Thoracic aorta (tissue), 2 donors: ENCODE results near the gene CMTM3. TPM values are rescaled to one million over a fixed set of nuclear protein-coding genes. Genes with fewer than 3 reads are reported as not detected.
A peak's percentile ranks its signal among the peaks of the same experiment; 100 is the strongest.

Experiments used
- ATAC-seq: fragments of 150-250 bp; one replicate; pipeline ENCODE4 v1.8.0; 2017; ENCODE audit warnings: low read depth; ENCODE audit not compliant: insufficient number of reproducible peaks, low FRiP score
- DNase-seq: peaks from one replicate; pipeline ENCODE4 v3.0.0-alpha.2; 2020; ENCODE audit warnings: low spot score
- H3K27ac ChIP-seq, 2 donors: fragments of 200-600 bp; sonication (generic); 1 replicate in 1 of 2; 2 replicates in 1 of 2; pipeline ENCODE4 v1.5.1; 2016; ENCODE audit warnings: mild to moderate bottlenecking in 2 of 2, moderate library complexity in 2 of 2
- H3K27me3 ChIP-seq: fragments of 200-600 bp; sonication (generic); replicated peaks from 2 replicates; pipeline ENCODE4 v1.6.0; 2016; ENCODE audit warnings: mild to moderate bottlenecking; ENCODE audit not compliant: insufficient read depth
- H3K36me3 ChIP-seq: fragments of 200-600 bp; sonication (generic); one replicate; pipeline ENCODE4 v1.5.1; 2016
- H3K4me1 ChIP-seq, 2 donors: fragments of 200-600 bp; sonication (generic); 1 replicate in 1 of 2; 2 replicates in 1 of 2; pipeline versions ENCODE4 v1.5.1 to v1.6.0; 2016; ENCODE audit warnings: low read depth in 2 of 2, mild to moderate bottlenecking in 1 of 2; ENCODE audit not compliant: control insufficient read depth in 1 of 2
- H3K4me3 ChIP-seq: fragments of 200-600 bp; sonication (generic); 2 replicates; pipeline ENCODE4 v1.5.1; 2016; ENCODE audit warnings: mild to moderate bottlenecking
- H3K9me3 ChIP-seq: fragments of 200-600 bp; sonication (generic); 2 replicates; pipeline ENCODE4 v1.5.1; 2016
- CTCF ChIP-seq: fragments of 200-600 bp; sonication (generic); IDR thresholded peaks from one replicate; pipeline ENCODE4 v1.5.1; 2019; ENCODE audit warnings: antibody characterized with exemption
- total RNA-seq, 2 donors: library from RNA; depleted of rRNA; stranded (reverse); fragments of >200 nt; gene quantifications; one replicate each; pipeline versions ENCODE4 v1.1.0 to v1.2.3, GENCODE V29; 2016

Gene CMTM3
- total RNA-seq, 2 donors from 2014 or later, result 16.6 to 20.7 TPM

- no peak overlapping the region for H3K4me3 ChIP-seq
- ATAC-seq (no peak), DNase-seq (no peak)
- no peaks in the 10 kb centered on the region for H3K27me3 ChIP-seq
- no peaks in the 10 kb centered on the region for H3K9me3 ChIP-seq
- H3K27ac ChIP-seq, result no peak overlapping the region
- no peak for TF ChIP-seq CTCF
- no peaks in the 10 kb centered on the region for H3K36me3 ChIP-seq
- peaks cover 0 to 9% of the 10 kb centered on the region in 2 donors for H3K4me1 ChIP-seq
These were observed 4.8 kb upstream of the CMTM3 start for GRCh38 chr16:66599726-66600125.

GRCh38 chr16:66600477-66600876, 4.0 kb upstream of the CMTM3 start:
- ATAC-seq (no peak), DNase-seq (no peak)
- no peak for TF ChIP-seq CTCF
- no peaks in the 10 kb centered on the region for H3K27me3 ChIP-seq
- no peaks in the 10 kb centered on the region for H3K9me3 ChIP-seq
- no peak overlapping the region for H3K4me3 ChIP-seq
- peaks cover 0 to 10% of the 10 kb centered on the region in 2 donors for H3K4me1 ChIP-seq
- no peaks in the 10 kb centered on the region for H3K36me3 ChIP-seq
- no peak overlapping the region for H3K27ac ChIP-seq

DNA sequence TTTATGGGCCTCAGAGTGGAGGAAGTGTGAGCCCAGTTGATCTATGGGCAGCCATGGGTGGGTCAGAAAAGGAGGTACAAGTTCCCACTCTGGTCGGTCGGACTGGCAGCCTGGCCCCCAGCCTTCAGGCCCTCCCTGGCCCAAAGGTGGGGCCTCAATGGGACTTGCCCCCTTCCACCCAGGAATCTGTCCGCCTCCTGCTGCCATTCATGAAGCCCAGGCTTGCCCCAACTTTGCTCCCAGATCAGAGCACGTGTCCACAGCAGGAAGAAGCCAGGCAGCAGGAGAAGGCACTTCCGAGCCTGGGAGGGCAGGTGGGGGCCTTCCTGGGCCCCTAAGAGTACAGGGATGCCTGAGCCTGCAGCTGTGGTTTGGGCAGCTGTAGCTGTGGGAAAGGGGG, 3.0 kb upstream of the CMTM3 start:
- H3K27me3 ChIP-seq, result no peaks in the 10 kb centered on the region
- H3K9me3 ChIP-seq, result no peaks in the 10 kb centered on the region
- no peak overlapping the region for H3K4me3 ChIP-seq
- DNase-seq (no peak), ATAC-seq (no peak)
- no peak overlapping the region for H3K27ac ChIP-seq
- no peaks in the 10 kb centered on the region for H3K36me3 ChIP-seq
- TF ChIP-seq CTCF, result no peak
- H3K4me1 ChIP-seq, result peaks cover 0 to 13% of the 10 kb centered on the region in 2 donors

DNA sequence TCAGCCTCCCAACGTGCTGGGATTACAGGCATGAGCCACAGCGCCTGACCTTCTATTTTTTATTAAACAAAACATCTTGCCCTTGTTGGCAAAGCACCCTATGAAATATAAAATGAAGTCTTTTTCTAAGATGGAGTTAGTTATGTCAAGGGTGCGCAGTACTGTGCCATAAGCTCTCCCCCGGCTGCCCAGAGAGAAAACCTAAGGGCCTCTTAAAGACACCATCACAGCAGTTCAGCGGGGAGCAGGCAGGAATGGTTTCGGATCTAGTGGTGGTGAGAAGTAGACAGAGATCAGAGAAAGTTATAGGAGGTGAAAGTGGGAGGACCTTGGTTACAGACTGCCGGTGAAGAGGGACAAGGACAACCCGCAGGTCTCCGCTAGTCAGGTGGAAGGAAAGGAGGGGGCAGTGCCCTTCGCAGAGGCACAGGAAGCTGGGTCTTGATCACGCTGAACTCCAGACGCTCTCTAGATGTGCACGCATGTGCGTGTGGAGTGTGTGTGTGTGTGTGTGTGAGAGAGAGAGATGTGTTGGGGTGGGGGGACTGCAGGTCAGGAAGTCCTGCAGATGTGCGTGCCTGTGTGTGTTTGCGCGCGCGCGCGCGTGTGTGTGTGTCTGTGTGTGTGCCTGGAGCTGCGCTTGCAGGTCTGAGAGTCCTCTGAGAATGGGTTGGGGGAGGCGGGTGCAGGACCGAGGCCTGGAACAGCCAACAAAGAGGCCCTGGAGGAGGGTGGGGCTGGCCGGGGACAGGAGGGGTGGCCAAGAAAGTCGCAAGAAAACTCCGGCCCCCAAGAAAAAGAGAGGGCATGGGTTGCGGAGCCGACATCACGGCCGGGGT, 748 bp upstream of the CMTM3 start:
- H3K27me3 ChIP-seq, result no peaks in the 10 kb centered on the region
- no peak for DNase-seq
- peak overlapping the region in 1 of 2 donors; percentile 11 for H3K27ac ChIP-seq
- H3K9me3 ChIP-seq, result no peaks in the 10 kb centered on the region
- TF ChIP-seq CTCF, result no peak
- peaks cover 6 to 21% of the 10 kb centered on the region in 2 donors for H3K4me1 ChIP-seq
- no peaks in the 10 kb centered on the region for H3K36me3 ChIP-seq
- ATAC-seq, result no peak
- H3K4me3 ChIP-seq, result peak overlapping the region; percentile 90

GRCh38 chr16:66605177-66605978, 874 bp downstream of the CMTM3 start:
- TF ChIP-seq CTCF, result no peak
- Histone ChIP-seq H3K36me3 (peaks cover 10% of the 10 kb centered on the region), H3K9me3 (no peaks in the 10 kb centered on the region), H3K4me3 (peak overlapping the region; percentile 90), H3K27ac (peak overlapping the region; percentile 80 to 83), H3K4me1 (peaks cover 9 to 25% of the 10 kb centered on the region in 2 donors), H3K27me3 (no peaks in the 10 kb centered on the region)
- DNase-seq (no peak), ATAC-seq (peak; percentile 37)
